Fibroblast of pulmonary artery (primary cell): ENCODE measurements around the gene ZNF132.

Experiments
- DNase-seq: peaks from one replicate; pipeline ENCODE4 v3.0.0-alpha.2; 2010; ENCODE audit warnings: low read depth
- H3K4me3 ChIP-seq: replicated peaks from 2 replicates; pipeline ENCODE4 v1.5.1; 2011; ENCODE audit warnings: low read depth, mild to moderate bottlenecking, control low read depth, low read length, moderate library complexity
- CTCF ChIP-seq: IDR thresholded peaks from 2 replicates; pipeline ENCODE4 v1.5.1; 2011; ENCODE audit warnings: mild to moderate bottlenecking, control low read depth, low read length, inconsistent platforms; ENCODE audit errors: missing control alignments

Gene ZNF132

GRCh38 chr19:58395220-58395978, 44.6 kb downstream of the ZNF132 start, which contains the start of gene RNF225:
RNF225 (plus strand) TSS chr19:58395656; CDS start chr19:58396090, 434 bp downstream.
- TF ChIP-seq CTCF = no peak
- DNase-seq = no peak
- H3K4me3 ChIP-seq = no peak within 1 kb of the TSS

- H3K4me3 ChIP-seq = no peak overlapping the region
- TF ChIP-seq CTCF = no peak
- no peak for DNase-seq
Observed at GRCh38 chr19:58394821-58395219, 45.1 kb downstream of the ZNF132 start.

DNA sequence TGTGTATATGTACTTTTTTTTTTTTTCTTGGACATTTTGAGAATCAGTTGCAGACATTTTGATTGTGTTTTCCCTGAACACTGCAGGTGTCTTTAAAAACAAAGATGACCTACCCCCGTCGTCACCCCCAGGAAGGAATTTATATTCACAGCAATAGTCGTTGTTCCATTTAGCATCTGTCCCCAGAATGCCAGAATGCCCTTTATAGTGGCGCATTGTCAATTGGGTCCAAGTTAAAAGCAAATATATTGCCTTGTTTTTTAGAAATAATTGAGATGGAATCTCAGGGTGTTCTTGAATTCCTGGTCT, 46.3 kb downstream of the ZNF132 start:
- no peak for TF ChIP-seq CTCF
- DNase-seq = no peak
- H3K4me3 ChIP-seq = no peak overlapping the region

DNA sequence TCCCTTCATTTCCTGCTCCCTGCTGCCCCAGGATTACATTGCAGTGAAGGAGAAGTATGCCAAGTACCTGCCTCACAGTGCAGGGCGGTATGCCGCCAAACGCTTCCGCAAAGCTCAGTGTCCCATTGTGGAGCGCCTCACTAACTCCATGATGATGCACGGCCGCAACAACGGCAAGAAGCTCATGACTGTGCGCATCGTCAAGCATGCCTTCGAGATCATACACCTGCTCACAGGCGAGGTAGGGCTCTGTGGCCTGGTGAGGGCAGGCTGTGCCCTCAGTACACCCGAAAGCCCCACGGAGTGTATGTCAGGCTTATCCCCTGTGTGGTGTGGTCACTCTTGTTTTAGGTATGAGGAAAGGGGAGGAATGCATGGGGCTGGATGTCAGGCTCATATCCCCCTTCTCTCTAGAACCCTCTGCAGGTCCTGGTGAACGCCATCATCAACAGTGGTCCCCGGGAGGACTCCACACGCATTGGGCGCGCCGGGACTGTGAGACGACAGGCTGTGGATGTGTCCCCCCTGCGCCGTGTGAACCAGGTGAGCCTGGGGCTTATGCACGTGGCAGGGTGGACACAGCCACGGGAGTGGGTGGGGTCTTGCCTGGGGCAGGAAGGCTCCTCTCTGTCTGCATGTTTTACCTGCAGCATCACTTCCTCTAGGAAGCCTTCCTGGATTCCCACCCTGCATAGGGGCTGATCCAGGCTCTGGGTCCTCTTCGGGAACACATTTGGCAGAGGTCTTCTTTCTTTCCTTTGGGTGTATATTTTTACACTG, 46.8 kb downstream of the ZNF132 start:
- no peak for TF ChIP-seq CTCF
- no peak for DNase-seq
- no peak overlapping the region for H3K4me3 ChIP-seq

DNA sequence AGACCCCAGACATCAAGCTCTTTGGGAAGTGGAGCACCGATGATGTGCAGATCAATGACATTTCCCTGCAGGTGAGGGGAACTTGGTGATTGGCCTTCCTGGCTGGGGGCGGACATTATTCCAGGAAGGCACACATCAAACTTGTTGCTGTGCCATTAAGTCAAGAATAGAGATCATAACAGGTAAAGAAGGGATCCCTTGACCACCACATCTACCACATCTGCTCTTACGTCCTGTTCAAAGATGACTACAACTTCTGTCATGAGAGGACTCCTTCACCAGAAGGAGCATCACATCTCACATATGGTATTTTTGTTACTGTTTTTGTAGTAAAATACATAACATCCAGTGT, 51.8 kb downstream of the ZNF132 start:
- no peak for DNase-seq
- H3K4me3 ChIP-seq = peak overlapping the region; percentile 85
- no peak for TF ChIP-seq CTCF

DNA sequence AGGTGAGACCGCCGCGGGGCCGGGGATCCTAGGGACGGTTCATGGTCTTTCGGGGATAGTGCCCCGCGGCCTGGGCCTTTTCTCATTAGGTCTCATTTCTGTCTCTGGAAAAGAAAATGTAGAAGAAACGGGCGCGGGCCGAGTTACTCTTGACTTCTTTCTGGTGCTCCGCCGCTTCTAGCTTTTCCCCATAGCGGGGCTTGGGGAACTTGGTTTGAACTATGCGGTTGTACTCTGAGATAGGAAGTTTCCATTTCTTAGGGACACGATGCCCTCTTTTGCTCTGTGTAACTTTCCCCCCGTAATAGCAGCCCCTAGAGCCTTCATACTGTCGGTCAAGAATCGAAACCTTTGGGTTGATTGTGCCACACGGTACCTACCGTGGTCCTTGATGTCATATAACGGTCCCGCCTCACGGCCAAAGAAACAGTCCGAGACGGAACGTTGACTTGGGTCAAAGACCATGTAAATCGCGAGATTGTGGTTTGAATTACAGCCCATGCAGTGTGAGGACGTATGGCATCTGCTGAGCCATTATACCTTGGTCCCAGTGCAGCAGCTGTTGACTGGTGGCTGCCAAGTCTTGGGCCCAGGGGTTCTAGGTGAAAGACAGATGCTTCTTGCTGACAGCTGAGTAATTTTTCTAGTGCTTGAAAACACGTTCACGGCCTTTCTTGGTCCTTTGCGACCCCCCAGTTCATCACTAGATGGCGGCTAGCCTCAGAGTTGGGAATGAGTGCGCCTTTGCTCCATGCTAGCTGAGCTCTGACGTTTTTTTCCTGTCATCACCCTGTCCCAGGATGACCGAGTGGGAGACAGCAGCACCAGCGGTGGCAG, 52.4 kb downstream of the ZNF132 start:
- no peak for TF ChIP-seq CTCF
- DNase-seq = no peak
- H3K4me3 ChIP-seq = peak overlapping the region; percentile 85
